GM19328 (cell line): ENCODE measurements around the gene FAM3D.
"Not testable (repeated sequence)": the region's sequence is repeated elsewhere in the genome, so short reads cannot be mapped to it uniquely, and the experiment has no call there.

Experiments
- ATAC-seq: cut with Tn5 transposase; IDR thresholded peaks from one replicate; pipeline ENCODE4 v1.9.1; 2021; ENCODE audit warnings: mild to moderate bottlenecking, moderate library complexity; ENCODE audit not compliant: unreplicated experiment

The FAM3D gene, protein sequence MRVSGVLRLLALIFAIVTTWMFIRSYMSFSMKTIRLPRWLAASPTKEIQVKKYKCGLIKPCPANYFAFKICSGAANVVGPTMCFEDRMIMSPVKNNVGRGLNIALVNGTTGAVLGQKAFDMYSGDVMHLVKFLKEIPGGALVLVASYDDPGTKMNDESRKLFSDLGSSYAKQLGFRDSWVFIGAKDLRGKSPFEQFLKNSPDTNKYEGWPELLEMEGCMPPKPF

DNA sequence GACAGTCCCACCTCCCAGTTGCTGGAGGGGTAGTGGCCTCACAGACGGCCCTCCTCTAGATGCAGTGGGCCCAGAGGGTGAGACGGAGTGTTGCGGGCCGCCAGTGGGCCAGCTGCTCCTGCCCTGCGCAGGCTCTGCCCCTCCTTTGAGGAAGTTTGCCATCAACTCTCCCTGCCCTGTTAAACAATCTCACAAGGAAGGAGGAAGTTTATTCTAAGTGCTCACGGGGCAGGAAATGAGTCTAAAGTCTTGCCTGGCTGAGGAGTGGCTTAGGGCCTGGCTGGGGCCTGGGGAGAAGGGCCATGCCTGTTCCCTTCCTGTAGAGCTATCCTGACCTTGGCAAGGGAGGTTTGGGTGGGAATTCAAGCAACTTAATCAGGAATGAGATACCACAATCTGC is at the start of gene FAM3D:
TSS of gene FAM3D (minus strand) at position 92 of the 400 bp plus-strand sequence. CDS start 11,211 bp downstream, outside the sequence.
- ATAC-seq = no peak

DNA sequence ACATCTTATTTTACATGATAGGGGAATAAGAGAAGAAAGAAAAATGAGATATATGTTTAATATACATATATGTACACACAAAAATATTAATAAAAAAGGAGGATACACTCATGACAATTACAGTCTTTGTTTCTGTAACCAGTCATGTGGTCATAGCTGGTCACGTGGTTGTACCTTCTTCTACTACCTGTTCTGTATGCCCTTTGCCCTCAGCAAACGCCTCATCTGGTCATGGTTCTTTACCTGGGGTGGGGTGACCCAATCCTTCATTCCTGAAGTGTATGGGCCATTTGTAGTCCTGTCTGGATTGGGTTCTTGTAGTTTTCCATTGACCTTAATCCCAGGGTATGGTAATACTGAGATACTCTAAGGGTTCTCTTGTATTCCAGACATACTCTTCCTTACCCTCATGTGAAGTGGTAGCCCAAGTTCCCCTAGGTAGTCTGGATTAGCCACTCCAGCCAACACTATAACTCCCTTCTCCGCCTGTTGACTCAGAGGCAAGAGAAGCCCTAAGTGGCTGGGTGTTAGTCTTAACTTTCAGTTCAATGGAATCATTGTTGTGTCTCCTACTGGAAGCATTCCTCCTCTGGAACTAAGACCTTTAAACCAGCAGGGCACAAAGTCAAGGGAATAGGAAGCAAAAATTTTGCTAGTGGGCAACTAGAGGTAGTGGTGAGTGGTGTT is 47.3 kb upstream of the FAM3D start:
- no peak for ATAC-seq

DNA sequence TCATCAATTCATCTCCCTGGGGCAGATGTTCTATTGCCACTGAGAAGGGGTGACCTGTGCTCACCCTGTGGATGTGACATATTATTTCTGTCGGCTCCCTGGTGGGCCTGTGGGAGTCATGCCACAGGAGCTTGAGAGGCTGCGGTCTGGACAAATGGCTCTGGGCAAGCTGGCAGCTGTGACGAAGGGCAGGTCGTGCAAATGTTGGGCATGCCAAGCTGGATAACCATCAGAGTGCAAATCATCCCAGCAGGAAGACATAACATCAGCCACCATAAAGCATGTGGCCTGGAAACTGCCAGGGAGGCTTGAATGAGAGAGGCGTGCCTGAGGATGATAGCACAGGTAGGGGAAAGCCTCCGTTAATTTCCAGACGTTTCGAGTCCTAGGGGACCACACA is 45.3 kb upstream of the FAM3D start:
- ATAC-seq = no peak

DNA sequence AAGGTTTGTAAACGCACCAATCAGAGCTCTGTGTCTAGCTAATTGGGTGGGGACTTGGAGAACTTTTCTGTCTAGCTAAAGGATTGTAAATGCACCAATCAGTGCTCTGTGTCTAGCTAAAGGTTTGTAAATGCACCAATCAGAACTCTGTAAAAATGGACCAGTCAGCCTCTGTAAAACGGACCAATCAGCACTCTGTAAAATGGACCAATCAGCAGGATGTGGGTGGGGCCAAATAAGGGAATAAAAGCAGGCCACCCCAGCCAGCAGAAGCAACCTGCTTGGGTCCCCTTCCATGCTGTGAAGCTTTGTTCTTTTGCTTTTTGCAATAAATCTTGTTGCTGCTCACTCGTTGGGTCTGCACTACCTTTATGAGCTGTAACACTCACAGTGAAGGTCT is 42.4 kb upstream of the FAM3D start:
- ATAC-seq = not testable (repeated sequence)

DNA sequence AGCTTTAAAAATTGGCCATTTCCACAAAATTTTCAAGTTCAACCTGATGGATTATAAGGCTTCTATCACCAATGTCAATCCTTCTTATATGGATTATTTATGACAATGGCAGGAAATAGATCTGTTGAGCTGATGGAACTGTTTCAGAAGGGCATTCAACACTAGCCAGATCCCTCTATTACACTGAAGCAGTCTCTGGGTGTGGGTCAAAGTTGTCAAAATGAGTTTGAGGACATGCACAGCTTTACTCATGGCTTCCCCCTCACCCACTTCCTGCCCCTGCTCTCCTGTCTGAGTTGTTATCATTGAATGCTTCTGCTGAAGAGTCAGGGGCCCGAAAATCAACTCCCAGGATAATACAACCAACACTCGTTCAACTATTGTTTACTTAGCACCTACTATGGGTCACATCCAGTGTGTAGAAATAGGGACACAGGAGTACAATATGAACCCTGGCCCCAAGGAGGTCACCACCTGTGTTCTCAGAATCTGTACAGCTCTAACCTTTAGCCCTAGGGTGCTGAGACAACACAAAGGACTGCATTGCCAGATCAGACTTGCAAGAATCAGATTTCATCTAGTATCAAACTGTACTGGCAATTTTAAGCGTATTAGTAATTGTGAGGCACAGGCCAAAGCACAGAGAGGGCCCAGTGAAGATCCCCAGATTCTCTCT is 41.7 kb upstream of the FAM3D start:
- ATAC-seq = no peak

DNA sequence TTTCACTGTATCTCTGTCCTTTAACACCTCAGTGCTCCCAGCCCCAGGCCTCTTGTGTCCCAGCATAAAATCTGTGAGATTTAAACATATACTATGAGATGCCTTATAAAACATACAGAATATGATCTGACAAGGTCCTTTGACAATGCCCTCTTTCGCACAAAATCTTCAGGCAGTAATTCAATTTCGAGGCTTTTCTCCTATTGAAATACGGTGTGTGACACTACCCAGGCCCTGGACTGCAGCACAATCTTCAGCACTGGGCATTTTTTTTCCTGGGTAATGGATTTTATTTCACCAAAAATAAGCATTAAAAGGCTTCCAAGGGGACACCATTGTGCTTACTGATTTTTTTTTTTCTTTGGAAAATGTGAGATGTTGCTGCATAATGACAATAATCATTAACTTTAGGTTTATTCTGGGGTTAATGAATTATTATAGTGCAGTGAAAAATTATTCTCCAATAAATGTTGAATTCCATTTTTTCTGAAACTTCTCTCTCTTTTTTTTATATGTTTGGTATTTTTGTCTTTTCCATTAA is 40.9 kb upstream of the FAM3D start:
- no peak for ATAC-seq

DNA sequence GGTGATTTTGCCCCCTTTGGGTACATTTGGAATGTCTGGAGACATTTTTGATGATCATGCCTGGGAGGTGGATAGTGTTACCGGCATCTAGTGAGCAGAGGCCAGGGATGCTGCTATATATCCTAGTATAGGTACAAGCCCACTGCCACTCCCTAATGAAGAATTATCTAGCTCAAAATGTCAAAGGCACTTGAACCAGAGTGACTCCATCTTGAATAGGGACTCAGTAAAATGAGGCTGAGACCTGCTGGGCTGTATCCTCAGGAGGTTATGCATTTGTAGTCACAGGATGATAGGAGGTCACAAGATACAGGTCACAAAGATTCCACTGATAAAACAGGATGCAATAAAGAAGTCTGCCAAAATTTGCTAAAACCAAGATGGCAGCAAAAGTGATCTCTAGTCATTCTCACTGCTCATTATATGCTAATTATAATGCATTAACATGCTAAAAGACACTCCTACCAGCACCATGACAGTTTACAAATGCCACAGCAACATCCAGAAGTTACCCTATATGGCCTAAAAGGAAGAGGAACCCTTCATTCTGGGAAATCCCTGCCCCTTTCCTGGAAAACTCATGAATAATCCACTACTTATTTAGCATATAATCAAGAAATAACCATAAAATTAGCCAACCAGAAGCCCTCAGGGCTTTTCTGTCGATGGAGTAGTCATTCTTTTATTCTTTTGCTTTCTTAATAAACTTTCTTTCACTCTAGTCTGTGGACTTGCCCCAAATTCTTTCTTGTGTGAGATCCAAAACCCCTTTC is 40.0 kb upstream of the FAM3D start:
- ATAC-seq = no peak

DNA sequence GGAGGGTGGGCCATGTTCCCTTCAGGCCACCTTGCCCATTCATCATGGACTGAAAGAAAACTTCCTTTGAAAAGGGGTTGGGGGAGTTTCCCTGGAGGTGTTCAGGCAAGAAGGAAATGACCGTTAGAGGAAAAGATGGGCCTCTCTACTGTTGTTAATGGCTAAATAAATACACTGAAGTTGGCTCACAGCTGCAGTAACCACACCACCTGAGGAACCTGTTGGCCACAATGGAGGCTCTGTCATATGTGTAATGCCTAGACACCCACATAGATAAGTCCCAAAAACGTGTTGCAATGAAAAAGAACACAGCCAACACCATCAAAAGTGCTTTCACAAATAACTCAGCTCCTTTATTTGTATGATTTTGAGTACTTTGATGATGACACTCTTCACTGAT is 38.2 kb upstream of the FAM3D start:
- no peak for ATAC-seq

DNA sequence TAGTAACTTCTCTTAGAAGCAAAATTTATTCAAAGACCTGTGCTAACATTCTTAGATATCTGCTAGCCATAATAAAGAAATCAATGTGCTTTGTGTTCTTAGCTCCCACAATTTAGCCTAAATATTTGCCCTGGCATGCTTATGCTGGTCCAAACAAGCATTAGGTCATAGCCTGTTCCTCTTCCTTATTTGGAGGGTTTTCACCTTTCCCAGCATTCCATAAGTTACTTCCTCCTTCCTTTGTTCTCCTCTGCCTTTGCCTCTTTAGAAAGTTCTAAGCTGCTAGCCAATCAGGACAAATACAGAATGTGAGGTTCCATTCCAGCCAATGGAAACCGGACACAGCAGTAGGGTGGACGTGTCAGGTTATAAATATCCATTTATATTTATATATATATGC is 37.7 kb upstream of the FAM3D start:
- not testable (repeated sequence) for ATAC-seq

DNA sequence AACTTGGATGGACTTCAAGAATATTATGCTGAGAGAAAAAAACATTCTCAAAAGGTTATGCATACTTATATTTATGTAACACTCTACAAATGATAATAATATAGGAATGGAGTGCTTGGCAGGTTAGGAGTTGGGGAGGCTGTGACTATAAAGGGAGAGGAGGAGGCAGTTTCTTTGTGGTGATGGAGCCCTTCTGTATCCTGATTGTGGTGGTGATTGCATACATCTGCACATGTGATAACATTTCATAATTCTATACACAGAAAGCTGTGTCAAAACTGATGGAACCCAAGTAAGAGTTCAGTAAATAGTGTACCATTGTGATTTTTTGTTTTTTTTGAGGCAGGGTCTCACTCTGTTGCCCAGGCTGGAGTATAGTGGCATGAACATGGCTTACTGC is 31.7 kb upstream of the FAM3D start:
- ATAC-seq = no peak

DNA sequence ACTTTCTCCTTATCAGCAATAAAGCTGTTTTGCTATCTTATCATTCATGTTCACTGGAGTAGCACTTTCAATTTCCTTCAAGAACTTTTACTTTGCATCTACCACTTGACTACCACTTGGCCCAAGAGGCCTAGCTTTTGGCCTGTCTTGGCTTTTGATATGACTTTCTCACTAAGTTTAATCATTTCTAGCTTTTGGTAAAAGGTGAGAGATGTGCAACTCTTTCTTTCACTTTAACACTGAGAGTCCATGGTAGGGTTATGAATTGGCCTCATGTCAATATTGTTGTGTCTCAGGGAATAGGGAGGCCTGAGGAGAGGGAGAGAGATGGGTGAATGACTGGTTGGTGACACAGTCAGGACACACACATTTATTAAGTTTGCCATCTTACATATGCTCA is 31.0 kb upstream of the FAM3D start:
- no peak for ATAC-seq

DNA sequence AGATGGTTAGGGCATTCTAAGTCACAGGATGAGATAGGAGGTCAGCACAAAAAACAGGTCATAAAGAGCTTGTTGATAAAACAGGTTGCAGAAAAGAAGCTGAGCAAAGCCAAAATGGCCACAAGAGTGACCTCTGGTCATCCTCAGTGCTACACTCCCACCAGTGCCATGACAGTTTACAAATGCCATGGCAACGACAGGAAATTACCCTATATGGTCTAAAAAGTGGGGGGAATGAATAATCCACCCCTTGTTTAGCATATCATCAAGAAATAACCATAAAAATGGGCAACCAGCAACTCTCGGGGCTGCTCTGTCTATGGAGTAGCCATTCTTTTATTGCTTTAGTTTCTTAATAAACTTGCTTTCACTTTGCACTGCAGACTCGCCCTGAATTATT is 30.2 kb upstream of the FAM3D start:
- not testable (repeated sequence) for ATAC-seq

DNA sequence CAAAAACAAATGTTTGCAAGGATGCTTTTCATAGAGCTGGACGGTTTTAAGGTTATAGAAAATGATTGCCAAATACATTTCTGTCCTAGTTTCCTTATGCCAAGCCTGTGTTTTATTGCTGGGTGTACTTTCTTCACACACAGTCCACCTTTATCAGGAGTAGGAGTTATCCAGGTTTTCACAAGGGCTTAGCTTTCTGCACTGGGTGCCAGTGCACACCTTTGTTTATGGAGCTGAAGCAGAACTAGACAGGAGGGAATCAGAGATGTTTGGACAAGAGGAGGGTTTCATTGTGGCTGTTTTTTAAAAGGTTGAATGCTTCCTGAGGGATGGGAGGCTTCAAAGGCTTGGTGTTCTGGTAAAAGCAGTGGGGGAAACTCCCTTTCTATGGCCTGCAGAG is 29.5 kb upstream of the FAM3D start:
- no peak for ATAC-seq

DNA sequence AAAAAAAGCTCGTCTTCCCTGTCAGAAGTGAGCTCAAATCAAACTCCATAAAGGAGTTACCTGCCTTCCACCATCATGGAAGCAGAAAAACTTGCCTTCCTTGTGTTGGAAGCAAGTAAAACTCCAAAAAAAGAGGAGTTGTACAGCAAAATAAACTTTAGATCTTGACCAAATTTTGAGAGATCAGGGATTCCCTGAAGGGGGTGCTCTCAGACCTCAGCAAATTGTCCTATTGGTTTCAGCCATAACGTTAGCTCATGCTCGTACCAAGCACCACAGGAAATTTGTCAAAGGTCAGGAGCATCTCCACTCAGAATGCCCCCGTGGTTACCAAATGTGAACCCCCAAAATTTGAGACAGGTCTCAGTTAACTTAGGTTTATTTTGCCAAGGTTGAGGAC is 28.7 kb upstream of the FAM3D start:
- not testable (repeated sequence) for ATAC-seq

DNA sequence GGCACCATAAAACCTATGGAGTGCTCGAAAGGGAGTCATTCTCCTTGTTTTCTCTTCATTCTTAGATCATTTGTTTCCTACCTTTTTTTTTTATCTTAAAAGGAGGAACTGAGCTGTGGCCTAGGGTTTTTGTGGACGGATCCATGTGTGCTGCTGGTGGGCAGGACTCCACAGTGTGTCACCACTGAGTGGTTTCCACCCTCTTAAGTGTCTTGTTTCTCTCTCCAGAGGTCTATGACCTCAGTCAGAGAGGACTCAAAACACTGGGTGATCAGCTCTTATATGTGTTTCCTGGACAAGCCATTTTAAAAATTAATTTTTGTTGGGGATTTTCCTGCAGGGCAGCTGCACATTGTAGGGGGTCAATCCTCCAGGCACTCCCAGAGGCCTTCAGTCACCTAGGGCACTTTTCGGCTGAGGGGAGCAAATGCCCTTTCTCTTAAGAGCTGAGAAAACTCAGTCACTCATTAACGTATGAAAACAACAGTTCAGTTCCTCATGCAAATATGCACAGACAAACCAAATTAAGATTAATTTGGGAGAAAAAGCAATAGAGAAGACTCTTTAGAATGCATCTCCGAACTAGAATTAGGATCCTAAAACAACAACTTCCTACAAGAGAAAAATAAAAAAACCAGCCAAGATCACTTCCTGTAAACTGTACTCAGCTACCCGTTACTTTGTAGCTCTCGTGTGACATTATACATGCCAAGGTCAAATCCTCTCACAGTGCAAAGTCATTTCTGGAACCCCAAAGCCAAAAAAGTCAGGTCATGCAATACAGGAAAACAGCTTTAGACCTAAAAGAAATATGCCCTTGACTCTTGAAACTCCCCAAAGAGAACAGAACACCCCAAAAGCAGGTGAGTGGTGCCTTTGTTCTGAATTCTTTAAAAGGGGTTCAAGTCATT is 27.6 kb upstream of the FAM3D start:
- ATAC-seq = peak; percentile 54

DNA sequence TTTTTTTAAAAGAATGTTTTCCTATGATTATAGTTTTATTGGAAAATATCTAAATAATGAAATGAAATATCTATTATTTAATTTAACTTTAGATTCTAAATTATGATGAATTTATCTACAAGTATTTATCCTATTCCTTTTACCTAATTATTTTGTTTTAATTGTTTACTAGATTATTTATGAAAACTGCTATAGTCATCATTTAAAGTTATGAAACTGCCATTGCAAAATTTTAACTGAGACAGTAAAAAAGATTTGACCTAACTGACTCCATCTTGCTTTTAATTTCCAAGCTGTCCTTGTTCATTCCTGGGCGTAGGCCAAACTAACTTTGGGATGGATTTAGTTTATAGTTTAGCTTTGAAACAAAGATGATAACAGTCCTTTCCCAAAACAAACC is 25.9 kb upstream of the FAM3D start:
- ATAC-seq = no peak

DNA sequence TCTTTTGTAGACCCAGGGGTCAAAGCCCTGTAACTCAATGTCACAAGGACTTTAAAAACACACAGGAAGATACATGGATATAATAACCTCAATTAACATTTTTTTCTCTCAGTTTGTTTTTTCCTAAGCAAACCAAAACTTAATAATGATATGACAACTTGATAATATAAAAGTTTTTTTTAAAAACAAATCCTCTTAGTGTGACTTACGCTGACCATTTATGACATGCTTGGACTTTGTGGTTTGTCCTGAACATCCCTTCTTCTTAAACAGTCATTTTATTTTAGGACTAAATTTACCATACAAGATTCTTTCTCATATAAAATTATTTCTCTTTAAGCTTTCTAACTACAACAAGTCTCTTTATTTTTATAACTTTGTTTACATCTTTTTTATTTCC is 25.4 kb upstream of the FAM3D start:
- ATAC-seq = no peak

DNA sequence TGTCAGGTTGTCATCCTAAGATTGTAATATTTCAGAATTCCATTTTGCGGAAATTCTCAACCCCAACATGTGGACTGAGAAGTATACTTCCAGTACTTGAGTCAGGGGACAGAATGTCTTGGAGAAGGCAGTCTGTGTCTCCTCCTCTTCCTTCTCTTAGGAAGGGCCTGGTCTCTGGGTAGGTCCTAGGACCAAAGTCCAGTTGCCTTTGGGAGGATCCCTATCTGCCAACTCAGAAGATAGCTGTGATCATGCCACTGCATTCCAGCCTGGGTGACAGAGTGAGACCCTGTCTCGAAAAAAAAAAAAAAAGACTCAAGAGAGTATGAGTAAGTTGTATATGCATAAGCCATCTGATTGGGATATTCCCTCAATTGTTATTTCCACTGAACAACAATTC is 23.9 kb upstream of the FAM3D start:
- ATAC-seq = no peak

DNA sequence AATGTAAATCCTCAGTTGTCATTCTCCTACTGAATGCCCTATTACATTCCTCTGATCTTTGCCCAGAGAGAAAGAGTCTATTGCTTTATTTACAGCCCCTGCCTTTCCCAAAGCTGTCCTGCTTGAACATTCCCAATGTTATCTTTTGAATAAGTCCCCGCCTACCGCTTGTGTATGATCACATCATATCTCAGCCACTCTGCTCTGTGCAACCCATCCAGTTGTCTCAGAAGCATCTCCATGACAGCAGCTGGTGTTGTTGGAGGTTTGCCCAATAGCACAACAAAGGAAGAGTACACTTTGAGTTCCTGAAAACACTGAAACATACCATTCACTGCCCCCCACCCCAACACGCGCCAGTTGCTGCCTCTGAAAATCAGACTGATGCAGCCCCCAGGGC is 22.0 kb upstream of the FAM3D start:
- ATAC-seq = no peak

DNA sequence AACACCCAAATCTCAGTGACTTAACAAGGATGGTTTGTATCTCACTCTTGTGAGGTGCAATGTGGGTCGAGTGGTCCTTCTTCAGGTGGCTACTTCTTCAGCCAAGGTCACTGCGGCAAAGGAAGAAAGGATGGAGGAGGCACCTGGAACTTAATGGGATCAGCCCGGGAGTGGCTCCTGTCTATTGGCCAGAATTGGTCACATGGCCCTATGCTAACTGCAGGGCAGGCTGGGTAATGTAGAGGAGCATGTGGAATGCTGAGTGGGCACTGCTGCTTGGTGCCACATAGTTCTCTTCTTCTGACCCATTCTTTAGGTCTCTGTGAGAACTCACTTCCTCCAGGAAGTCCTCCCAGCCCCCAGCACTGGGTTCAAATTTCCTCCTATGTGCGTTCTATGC is 20.3 kb upstream of the FAM3D start:
- ATAC-seq = no peak
